A172 (cell line): Measurements from ENCODE around the gene APOA1. TPM values are rescaled to one million over a fixed set of nuclear protein-coding genes. Genes with fewer than 3 reads are reported as not detected.
"Not testable (repeated sequence)": the region's sequence is repeated elsewhere in the genome, so short reads cannot be mapped to it uniquely, and the experiment has no call there.

Source experiments
- DNase-seq: peaks from one replicate; pipeline ENCODE4 v3.0.0-alpha.2; 2015; ENCODE audit warnings: low spot score
- total RNA-seq: library from RNA; depleted of rRNA; stranded (reverse); fragments of >200 nt; shearing (Covaris generic); gene quantifications from 2 replicates; pipeline ENCODE4 v1.2.3, GENCODE V29; 2014

The APOA1 gene
- total RNA-seq, 1 experiment from 2014 or later = not detected

DNA sequence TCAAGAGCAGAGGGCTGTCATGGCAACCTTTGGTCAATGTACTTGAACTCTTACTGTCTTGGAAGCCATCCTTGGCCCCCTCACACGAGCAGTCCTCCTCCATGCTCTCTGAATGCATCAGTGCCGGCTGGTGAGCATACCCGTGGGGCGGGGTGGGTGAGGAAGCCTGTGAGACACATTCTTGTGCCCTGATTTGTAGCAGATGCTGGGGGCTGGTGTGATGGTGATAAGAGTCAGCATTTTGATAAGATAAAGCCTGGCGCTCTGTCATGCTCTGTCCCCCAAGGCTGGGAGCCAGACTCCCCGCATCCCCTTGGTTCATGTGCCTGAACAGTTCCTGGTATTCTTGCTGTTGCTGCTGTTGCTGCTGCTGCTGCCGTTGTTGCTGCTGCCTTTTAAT is 20.5 kb upstream of the APOA1 start:
- peak; percentile 57 for DNase-seq

DNA sequence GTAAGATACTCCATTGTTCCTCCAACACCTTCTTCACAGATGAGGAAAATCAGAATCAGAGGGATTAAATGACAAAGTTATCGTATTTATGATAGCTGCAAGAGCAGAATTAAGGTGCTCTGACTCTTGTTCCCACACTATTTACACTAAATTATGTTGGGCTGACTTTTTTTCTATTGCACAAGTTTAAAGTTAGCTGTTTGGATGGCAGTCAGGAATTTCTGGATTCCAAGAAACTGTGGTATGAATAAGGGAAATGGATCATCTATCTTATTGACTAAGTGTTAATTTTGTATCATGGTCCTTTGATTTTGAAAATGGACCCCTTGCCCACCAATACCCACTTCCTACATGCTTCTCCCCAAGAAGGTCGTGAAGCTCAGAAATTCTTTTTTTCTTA is 19.9 kb upstream of the APOA1 start:
- no peak for DNase-seq

DNA sequence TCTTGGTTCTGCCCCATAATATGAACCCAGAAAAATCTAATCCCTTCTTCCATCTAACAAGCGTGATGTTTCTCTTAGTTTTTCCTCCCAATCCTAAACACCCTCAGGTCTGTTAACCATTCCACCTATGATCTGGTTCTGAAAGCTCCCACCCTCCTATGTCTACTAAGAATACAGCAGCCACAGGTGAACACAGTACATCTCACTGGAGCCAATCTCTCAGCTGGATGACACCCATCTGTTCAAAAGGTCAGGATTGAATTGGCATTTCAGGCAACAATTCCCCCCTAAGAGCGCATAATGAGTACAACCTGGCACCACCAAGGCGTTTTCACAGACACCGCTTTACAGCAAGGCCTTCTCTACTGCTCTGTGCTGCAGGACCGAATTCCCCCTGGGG is 19.0 kb upstream of the APOA1 start:
- DNase-seq = no peak

DNA sequence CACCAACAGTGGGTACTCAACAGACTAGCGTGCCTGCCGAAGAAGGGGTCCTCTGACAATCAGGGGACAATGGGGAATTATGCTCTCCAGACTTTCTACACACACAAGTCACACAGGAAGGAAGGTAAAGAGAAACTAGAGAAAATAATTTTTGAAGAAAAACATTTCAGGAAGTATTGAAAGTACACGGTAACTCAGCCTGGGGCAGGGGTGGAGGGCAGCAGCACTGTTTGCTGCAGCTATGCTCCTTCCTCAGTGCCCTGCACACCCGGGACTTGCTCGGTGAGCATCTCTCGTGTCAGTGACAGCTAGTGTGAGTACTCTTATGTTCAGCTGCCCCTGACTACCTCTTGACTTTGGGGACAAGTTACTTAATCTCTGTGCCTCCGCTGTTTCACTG is 18.0 kb upstream of the APOA1 start:
- no peak for DNase-seq

DNA sequence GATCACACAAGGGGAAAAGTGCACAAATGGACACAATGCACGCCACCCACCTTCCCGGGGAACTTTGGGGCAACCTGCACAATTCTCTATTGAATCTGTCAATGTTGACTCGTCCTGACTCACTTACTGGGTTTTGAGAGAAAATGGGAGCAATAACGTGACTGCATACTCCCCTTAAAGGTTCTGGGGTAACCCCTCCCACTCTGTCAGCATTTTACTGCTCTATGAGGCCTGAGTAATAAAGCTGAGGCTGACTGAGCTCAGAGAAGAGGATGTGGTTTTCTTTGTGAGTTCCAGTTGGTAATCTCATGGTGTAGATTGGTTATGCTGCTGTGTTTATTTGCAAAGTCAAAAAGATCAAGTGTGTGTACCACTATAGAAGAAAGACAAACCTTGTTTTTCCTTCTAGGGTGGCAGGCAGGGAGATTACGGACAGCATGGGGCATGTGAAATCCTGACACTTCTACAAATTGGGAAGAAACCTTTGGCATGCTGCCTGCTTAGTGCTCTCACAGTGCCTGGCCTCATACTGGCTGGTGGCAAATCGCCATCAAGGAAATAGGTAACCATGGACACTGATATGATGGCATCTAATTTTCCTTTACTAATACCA is 16.1 kb upstream of the APOA1 start:
- peak; percentile 94 for DNase-seq

DNA sequence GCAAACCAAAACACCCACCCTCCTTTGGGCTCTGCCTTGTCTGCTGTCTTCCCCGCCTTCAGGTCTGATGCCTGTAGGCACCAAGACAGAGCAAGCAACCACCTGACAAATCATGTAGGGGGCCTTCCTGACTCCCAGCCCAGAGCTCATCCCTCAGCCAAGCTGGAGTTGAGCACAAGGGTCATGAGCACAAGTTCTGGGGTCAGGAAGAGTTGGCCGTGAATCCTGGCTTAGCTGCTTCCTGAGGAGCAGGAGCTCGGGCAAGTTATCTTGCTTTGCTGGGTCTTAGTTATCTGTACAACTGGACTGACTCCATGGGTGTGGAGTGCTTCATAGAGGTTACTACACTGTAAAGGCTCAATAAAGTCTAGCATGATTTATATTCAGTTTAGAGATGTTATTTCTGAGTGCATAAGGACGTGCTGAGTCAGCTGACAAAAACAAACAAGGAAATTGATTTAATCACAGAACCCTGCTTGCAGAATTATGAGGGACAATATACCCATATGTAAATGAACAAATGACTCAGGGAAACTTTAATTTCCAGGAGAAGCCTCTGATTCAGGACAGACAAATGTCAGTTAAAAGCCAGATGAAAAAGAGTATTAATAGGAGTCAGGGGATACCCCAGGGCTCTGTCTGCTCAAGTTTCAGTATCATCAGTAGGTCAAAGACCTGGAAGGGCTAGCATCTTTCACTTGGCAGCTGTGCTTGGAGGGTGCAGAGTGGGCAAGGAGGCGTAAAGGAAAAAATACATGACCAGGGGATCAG is 15.0 kb upstream of the APOA1 start:
- DNase-seq = peak; percentile 34

DNA sequence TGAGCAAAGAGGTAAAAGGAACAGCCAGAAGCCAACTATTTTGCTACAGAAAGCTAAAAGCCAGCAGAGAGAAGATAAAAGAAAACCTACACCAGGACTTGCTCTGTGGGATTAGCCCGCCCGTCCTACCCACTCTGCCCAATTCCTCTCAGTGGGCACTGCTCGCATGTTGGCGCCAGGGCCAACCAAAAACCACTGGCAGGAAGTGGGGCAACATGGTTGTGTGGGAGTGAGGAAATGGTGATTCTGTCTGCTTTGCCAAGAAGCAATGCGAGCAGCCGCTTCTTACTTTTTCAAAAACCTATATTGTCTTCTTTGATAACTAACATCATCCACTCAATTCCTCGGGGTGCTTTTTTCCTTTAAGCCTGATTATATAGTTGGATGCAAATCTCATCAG is 14.2 kb upstream of the APOA1 start:
- no peak for DNase-seq

DNA sequence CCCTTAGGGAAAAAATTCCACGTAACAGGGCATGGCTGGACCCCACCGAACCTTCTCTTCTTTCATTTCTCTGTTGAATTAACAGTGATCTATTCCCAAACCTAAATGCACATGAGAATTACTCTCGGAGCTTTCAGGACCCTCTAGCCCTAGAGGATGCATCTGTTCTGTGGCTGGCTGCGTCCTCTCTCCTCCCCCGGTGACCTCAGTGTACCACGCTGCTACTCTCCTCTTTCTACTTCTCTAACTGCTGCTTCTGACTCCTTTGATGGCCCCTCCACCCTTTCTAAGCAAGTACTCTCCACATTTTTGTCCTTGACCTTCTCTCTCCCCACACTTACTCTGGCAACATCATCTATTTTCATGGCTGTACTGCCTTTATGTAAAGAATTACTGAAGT is 12.1 kb upstream of the APOA1 start:
- no peak for DNase-seq

- no peak for DNase-seq
Measured at GRCh38 chr11:116849060-116849459, 11.6 kb upstream of the APOA1 start.

DNA sequence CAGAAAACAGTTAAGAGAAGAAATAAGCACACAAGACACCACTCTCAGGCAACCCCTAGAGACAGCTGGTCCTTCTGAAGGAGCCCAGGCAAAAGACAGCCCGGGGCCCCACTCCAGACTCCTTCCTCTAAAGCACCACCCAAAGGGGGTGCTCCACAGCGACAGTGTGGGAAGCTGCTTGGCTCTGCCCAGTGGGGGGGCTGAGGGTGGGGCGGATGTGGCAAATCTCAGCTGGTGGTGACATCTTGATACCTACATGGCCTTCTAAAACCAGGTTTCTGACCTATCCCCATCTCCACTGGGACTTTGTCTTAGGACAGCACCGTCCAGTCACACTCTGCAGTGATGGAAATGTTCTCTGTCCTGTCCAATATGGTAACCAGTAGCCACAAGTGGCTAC is 10.2 kb upstream of the APOA1 start:
- no peak for DNase-seq

- no peak for DNase-seq
Measured at GRCh38 chr11:116844722-116845121, 7.3 kb upstream of the APOA1 start.

GRCh38 chr11:116843661-116844060 is 6.2 kb upstream of the APOA1 start:
- DNase-seq = no peak

DNA sequence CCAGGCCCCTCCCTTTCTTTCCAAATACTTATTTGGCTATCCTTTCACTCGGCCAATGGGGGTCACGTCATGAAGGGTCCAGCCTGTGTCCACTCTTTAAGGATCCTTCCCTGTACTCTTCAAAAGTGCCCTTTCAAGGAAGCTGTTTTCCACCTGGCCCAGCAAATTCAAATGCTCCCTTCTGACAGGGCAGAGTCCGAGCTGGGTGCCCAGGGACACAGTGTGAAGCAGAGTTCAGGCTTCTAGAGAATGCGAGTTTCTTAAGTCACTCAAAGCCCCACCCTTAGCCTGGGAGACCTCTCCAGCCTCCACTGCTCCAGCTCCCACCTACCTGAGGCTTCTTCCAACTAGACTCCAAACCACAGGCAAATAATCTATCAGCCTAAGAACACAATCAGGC is 5.5 kb upstream of the APOA1 start:
- DNase-seq = no peak

DNA sequence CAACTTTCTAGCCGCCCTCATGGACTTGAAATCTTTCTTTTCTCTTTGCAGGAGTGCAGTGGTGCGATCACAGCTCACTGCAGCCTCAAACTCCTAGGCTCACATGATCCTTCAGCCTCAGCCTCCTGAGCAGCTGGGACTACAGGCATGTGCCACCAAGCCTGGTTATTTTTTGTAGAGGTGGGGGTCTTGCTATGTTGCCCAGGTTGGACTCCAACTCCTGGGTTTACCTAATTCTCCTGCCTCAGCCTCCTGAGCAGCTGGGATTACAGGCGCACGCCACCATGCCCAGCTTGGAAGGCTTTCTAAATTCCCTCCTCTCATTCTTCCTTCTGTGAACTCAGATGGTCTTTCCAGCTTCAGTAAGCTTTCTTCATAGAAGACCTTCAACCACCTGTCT is 4.7 kb upstream of the APOA1 start:
- no peak for DNase-seq

- DNase-seq = no peak
Measured at GRCh38 chr11:116840746-116841296, 3.4 kb upstream of the APOA1 start.

GRCh38 chr11:116840224-116840745 is 2.9 kb upstream of the APOA1 start:
- DNase-seq = no peak

- no peak for DNase-seq
Measured at GRCh38 chr11:116838321-116839084, 1.1 kb upstream of the APOA1 start.

DNA sequence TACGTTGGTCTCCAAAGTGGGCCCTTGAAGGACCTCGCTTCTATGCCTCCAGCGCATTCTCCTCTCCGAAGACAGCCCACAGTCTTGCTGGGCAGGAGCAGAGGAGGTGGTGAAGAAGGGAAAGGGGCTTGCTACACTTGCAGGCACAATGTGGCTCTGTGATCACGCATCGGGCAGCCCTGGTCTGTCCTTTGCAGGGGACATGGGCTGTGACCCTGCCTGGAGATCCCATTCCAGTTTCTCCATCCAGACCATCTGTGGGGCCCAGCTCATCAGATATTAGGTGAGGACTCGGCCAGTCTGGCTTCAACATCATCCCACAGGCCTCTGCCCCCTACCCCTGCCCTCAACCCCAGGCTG is 810 bp downstream of the APOA1 start:
- no peak for DNase-seq

- no peak for DNase-seq
Measured at GRCh38 chr11:116835791-116836631, 1.4 kb downstream of the APOA1 start.

GRCh38 chr11:116835042-116835772 is 2.2 kb downstream of the APOA1 start:
- no peak for DNase-seq

DNA sequence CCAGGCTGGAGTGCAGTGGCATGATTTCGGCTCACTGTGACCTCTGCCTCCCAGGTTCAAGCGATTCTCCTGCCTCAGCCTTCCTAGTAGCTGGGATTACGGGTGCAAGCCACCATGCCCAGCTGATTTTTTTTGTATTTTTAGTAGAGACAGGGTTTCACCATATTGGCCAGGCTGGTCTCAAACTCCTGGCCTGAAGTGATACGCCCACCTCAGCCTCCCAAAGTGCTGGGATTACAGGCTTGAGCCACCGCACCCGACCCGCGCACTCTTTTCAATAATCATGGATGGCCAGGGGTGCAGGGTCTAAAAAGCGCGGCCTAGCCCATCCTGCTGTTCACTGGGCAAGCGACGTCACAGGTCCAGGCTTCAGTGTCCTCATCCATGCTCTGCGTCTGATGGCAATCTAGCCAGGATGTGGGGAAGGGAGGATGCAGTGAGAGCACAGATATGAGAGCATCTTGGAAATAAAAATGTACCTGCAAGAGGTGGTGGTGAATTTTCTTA is 2.8 kb downstream of the APOA1 start:
- DNase-seq = not testable (repeated sequence)
